ENCODE results near the gene ALOX12. TPM values are rescaled to one million over a fixed set of nuclear protein-coding genes. Genes with fewer than 3 reads are reported as not detected.
"Not testable (repeated sequence)": the region's sequence is repeated elsewhere in the genome, so short reads cannot be mapped to it uniquely, and the experiment has no call there.

ALOX12 gene
- total RNA-seq, 1 donor from 2014 or later: not detected

DNA sequence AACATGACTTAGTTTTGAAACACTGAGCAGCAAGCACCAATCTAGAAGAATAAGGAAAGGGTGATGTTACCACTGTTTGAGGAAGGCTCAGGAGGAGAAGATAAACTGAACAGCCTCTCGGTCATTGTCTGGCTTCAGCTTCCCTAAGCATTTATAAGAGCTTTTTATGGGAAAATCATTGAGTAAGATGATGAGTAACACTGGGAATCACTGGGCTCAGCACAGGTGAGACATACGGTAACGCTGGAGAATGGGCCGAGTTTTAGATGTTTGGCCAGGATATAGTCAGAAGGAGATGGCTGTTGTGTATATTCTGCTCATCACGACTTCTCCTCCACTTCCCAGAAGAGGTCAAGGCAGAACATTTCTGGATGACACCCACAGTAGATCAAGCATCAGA, 42.2 kb upstream of the ALOX12 start:
- no peak overlapping the region for H3K4me3 Mint-ChIP-seq (ENCODE audit: unreplicated experiment)
- H3K27me3 Mint-ChIP-seq (ENCODE audit: unreplicated experiment): no peaks in the 10 kb centered on the region
- H3K27ac Mint-ChIP-seq (ENCODE audit: unreplicated experiment): no peak overlapping the region
- peaks cover 10% of the 10 kb centered on the region for H3K4me1 Mint-ChIP-seq (ENCODE audit: unreplicated experiment)
- no peak for DNase-seq (ENCODE audit: low spot score)
- H3K36me3 Mint-ChIP-seq (ENCODE audit: low read depth, unreplicated experiment): no peaks in the 10 kb centered on the region
- TF ChIP-seq, protein P1, sequence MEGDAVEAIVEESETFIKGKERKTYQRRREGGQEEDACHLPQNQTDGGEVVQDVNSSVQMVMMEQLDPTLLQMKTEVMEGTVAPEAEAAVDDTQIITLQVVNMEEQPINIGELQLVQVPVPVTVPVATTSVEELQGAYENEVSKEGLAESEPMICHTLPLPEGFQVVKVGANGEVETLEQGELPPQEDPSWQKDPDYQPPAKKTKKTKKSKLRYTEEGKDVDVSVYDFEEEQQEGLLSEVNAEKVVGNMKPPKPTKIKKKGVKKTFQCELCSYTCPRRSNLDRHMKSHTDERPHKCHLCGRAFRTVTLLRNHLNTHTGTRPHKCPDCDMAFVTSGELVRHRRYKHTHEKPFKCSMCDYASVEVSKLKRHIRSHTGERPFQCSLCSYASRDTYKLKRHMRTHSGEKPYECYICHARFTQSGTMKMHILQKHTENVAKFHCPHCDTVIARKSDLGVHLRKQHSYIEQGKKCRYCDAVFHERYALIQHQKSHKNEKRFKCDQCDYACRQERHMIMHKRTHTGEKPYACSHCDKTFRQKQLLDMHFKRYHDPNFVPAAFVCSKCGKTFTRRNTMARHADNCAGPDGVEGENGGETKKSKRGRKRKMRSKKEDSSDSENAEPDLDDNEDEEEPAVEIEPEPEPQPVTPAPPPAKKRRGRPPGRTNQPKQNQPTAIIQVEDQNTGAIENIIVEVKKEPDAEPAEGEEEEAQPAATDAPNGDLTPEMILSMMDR (IDR thresholded peaks at IDR 0.05; ENCODE audit: unreplicated experiment): no peak
- no peaks in the 10 kb centered on the region for H3K9me3 Mint-ChIP-seq (ENCODE audit: unreplicated experiment)

DNA sequence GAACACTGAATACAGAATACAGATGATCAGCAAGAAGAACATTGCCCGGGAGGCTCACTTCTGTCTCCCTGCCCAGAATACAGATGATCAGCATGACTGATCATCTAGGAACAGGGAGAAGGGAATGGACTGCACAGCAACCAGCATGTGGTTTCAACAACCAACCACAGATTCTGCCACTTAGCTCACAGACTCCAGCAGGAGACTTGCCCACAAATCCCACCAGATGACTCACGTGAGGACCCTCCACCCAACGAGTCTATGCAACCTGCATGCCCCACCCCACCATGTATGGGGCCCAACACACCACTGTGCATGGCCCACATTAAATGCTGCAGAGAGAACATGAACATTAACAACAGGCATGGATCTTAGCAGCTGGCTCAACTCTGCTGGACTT, 36.1 kb upstream of the ALOX12 start:
- TF ChIP-seq, protein P1 (IDR thresholded peaks at IDR 0.05; ENCODE audit: unreplicated experiment): no peak
- Mint-ChIP-seq H3K4me3 (ENCODE audit: unreplicated experiment) (no peak overlapping the region), H3K27me3 (ENCODE audit: unreplicated experiment) (no peaks in the 10 kb centered on the region), H3K9me3 (ENCODE audit: unreplicated experiment) (no peaks in the 10 kb centered on the region), H3K4me1 (ENCODE audit: unreplicated experiment) (no peaks in the 10 kb centered on the region), H3K36me3 (ENCODE audit: low read depth, unreplicated experiment) (no peaks in the 10 kb centered on the region), H3K27ac (ENCODE audit: unreplicated experiment) (no peak overlapping the region)
- no peak for DNase-seq (ENCODE audit: low spot score)

- DNase-seq (ENCODE audit: low spot score): no peak
- TF ChIP-seq, protein P1 (IDR thresholded peaks at IDR 0.05; ENCODE audit: unreplicated experiment): no peak
- no peaks in the 10 kb centered on the region for H3K36me3 Mint-ChIP-seq (ENCODE audit: low read depth, unreplicated experiment)
These were observed 26.5 kb upstream of the ALOX12 start for GRCh38 chr17:6969323-6969726.

DNA sequence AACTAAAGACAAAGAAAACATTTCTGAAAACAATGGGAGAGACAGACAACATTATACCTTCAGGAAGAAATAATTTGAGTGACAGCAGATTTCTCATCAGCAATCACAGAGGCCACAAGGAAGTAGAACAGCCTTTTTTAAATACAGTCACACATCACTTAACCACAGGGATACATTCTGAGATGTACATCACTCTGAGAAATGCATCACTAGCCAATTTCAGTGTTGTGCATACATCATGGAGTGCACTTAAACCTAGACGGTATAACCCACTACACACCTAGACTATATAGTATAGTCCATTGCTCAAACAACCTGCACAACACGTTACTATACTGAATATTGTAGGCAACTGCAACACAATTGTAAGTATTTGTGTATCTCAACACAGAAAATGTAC, 24.9 kb upstream of the ALOX12 start:
- Mint-ChIP-seq H3K4me3 (ENCODE audit: unreplicated experiment) (no peak overlapping the region), H3K36me3 (ENCODE audit: low read depth, unreplicated experiment) (no peaks in the 10 kb centered on the region), H3K27me3 (ENCODE audit: unreplicated experiment) (peaks cover 3% of the 10 kb centered on the region), H3K4me1 (ENCODE audit: unreplicated experiment) (no peaks in the 10 kb centered on the region), H3K27ac (ENCODE audit: unreplicated experiment) (no peak overlapping the region), H3K9me3 (ENCODE audit: unreplicated experiment) (no peaks in the 10 kb centered on the region)
- DNase-seq (ENCODE audit: low spot score): no peak
- TF ChIP-seq, protein P1 (IDR thresholded peaks at IDR 0.05; ENCODE audit: unreplicated experiment): no peak

More at GRCh38 chr17:6969323-6969726, 26.5 kb upstream of the ALOX12 start:
- peaks cover 2% of the 10 kb centered on the region for H3K27me3 Mint-ChIP-seq (ENCODE audit: unreplicated experiment)
- H3K4me1 Mint-ChIP-seq (ENCODE audit: unreplicated experiment): no peaks in the 10 kb centered on the region
- no peak overlapping the region for H3K4me3 Mint-ChIP-seq (ENCODE audit: unreplicated experiment)
- no peak overlapping the region for H3K27ac Mint-ChIP-seq (ENCODE audit: unreplicated experiment)
- H3K9me3 Mint-ChIP-seq (ENCODE audit: unreplicated experiment): no peaks in the 10 kb centered on the region

DNA sequence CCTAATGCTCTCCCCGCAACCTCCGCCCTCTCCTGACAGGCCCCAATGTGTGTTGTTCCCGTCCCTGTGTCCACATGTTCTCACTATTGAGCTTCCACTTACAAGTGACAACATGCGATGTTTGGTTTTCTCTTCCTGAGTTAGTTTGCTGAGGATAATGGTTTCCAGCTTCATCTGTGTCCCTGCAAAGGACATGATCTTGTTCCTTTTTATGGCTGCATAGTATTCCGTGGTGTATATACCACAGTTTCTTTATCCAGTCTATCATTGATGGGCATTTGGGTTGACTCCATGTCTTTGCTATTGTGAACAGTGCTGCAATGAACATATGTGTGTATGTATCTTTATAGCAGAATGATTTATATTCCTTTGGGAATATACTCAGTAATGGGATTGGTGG, 16.4 kb upstream of the ALOX12 start:
- H3K27me3 Mint-ChIP-seq (ENCODE audit: unreplicated experiment); H3K36me3 Mint-ChIP-seq (ENCODE audit: low read depth, unreplicated experiment); H3K4me1 Mint-ChIP-seq (ENCODE audit: unreplicated experiment); DNase-seq (ENCODE audit: low spot score); H3K4me3 Mint-ChIP-seq (ENCODE audit: unreplicated experiment); H3K27ac Mint-ChIP-seq (ENCODE audit: unreplicated experiment); H3K9me3 Mint-ChIP-seq (ENCODE audit: unreplicated experiment): not testable (repeated sequence)

DNA sequence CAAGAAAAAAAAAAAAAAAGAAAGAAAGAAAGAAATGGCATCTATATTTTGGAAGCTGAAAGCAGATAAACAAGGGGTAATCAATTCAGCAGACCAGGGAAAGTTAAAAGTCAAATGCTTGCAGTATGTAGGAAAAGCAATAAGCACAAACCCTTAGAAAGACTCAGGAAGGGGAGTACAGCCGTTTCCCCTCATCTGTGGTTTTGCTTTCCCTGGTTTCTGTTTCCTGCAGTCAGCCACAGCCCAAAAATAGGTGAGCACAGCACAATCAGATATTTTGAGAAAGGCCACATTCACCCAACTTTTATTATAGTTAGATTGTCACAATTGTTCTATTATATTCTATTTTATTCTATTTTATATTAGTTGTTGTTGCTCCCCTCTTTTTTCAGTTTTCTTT, 14.4 kb upstream of the ALOX12 start:
- peaks cover 3% of the 10 kb centered on the region for H3K4me1 Mint-ChIP-seq (ENCODE audit: unreplicated experiment)

More for the DNA sequence above, 14.4 kb upstream of the ALOX12 start:
- DNase-seq (ENCODE audit: low spot score): no peak
- no peak overlapping the region for H3K4me3 Mint-ChIP-seq (ENCODE audit: unreplicated experiment)
- no peaks in the 10 kb centered on the region for H3K9me3 Mint-ChIP-seq (ENCODE audit: unreplicated experiment)
- TF ChIP-seq, protein P1 (IDR thresholded peaks at IDR 0.05; ENCODE audit: unreplicated experiment): no peak
- H3K36me3 Mint-ChIP-seq (ENCODE audit: low read depth, unreplicated experiment): no peaks in the 10 kb centered on the region
- H3K27me3 Mint-ChIP-seq (ENCODE audit: unreplicated experiment): peaks cover 3% of the 10 kb centered on the region
- H3K27ac Mint-ChIP-seq (ENCODE audit: unreplicated experiment): no peak overlapping the region
